ENCODE results near the gene PCDHGB7.
"Not testable (repeated sequence)": the region's sequence is repeated elsewhere in the genome, so short reads cannot be mapped to it uniquely, and the experiment has no call there.

Gene PCDHGB7

DNA sequence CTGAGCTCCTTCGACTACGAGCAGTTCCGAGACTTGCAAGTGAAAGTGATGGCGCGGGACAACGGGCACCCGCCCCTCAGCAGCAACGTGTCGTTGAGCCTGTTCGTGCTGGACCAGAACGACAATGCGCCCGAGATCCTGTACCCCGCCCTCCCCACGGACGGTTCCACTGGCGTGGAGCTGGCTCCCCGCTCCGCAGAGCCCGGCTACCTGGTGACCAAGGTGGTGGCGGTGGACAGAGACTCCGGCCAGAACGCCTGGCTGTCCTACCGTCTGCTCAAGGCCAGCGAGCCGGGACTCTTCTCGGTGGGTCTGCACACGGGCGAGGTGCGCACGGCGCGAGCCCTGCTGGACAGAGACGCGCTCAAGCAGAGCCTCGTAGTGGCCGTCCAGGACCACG is 14.8 kb downstream of the PCDHGB7 start:
- Mint-ChIP-seq H3K27me3 (peaks cover 10% of the 10 kb centered on the region), H3K4me3 (peak overlapping the region; percentile 91), H3K27ac (peak overlapping the region; percentile 24)
- H3K4me1 Mint-ChIP-seq; H3K9me3 Mint-ChIP-seq; ATAC-seq (ENCODE audit: low read depth); DNase-seq (ENCODE audit: low spot score in 2 of 2); H3K36me3 Mint-ChIP-seq: not testable (repeated sequence)

DNA sequence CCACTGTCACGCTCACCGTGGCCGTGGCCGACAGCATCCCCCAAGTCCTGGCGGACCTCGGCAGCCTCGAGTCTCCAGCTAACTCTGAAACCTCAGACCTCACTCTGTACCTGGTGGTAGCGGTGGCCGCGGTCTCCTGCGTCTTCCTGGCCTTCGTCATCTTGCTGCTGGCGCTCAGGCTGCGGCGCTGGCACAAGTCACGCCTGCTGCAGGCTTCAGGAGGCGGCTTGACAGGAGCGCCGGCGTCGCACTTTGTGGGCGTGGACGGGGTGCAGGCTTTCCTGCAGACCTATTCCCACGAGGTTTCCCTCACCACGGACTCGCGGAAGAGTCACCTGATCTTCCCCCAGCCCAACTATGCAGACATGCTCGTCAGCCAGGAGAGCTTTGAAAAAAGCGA is 15.2 kb downstream of the PCDHGB7 start:
- Mint-ChIP-seq H3K27me3 (peaks cover 10% of the 10 kb centered on the region), H3K27ac (peak overlapping the region; percentile 18)
- not testable (repeated sequence) for DNase-seq (ENCODE audit: low spot score in 2 of 2); H3K4me1 Mint-ChIP-seq; H3K9me3 Mint-ChIP-seq; H3K36me3 Mint-ChIP-seq; ATAC-seq (ENCODE audit: low read depth); H3K4me3 Mint-ChIP-seq

DNA sequence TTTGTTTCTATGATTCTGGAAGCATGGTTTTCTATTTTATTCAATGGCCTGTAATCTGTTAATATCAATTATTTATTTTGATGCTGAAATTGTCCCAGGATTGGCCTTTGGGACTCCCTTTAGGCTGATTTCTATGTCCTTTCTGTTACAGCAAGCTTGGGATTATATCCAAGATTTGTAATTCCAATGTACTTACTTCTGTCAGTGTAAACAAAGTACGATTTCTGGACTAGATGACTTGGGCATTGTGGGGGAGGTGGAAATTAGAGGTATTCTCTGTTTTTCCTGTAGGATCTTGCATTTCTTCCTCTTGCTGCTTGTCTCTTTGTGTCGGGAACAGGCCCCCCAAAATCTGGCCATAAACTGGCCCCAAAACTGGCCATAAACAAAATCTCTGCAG is 16.5 kb downstream of the PCDHGB7 start:
- H3K9me3 Mint-ChIP-seq: peaks cover 10% of the 10 kb centered on the region
- H3K36me3 Mint-ChIP-seq: peaks cover 5% of the 10 kb centered on the region
- H3K27ac Mint-ChIP-seq: no peak overlapping the region
- no peak overlapping the region for H3K4me3 Mint-ChIP-seq
- no peak for DNase-seq (ENCODE audit: low spot score in 2 of 2)
- H3K4me1 Mint-ChIP-seq: peaks cover 6% of the 10 kb centered on the region
- H3K27me3 Mint-ChIP-seq: peaks cover 8% of the 10 kb centered on the region
- no peak for ATAC-seq (ENCODE audit: low read depth)

DNA sequence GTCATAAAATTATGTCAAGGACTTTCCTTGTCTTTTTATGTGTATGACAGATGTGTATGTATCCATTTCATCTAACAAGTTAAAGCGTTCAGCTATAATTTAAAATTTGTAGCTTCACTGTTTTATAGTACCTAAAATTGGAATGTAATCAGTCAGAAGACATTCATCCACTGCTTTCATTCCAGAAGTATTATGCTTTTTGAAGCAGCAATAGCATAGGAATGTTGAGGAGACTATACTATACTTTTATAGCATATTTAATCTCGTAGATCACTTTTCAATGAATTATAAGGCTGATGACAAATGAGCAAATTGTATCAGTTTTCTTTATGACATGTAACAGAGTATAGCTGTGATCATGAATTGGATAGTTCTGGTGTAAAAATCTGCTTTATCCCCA is 19.7 kb downstream of the PCDHGB7 start:
- Mint-ChIP-seq H3K4me3 (no peak overlapping the region), H3K9me3 (peaks cover 6% of the 10 kb centered on the region), H3K36me3 (peaks cover 7% of the 10 kb centered on the region), H3K27me3 (no peaks in the 10 kb centered on the region), H3K4me1 (no peaks in the 10 kb centered on the region), H3K27ac (no peak overlapping the region)
- no peak for DNase-seq (ENCODE audit: low spot score in 2 of 2)
- ATAC-seq (ENCODE audit: low read depth): no peak

DNA sequence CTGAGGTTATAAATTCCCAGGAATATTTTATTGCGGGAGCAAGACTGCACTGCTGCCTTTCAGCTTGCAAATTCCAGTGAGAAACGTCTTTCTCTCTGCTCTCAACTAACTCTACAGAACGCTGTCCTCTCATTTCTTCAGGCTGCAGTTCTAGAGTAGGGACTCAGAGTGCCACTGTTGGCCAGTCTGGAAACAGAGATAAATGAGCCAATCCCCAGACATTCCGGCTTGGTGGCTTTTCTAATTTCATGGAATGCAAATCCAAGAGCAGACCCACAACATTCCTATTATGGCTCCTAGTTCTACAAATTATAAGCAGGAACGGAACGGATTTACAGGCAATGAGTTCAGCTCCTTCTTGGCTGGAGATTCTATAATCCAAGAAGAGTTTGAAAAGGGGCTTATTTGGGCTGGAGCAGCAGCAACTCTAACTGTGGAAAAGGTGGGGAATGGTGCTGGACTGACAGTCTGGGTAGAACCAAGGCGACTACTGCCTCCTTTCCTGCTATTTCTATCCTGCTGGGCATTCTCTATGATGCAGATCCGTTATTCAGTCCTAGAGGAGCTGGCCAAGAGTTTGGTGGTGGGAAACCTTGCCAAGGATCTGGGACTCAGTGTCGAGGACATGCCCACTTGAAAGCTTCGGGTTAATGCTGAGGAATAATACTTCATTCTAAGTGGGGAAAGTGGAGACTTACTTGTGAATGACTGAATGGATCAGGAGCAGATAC is 22.1 kb downstream of the PCDHGB7 start:
- Mint-ChIP-seq H3K27me3 (peaks cover under 1% of the 10 kb centered on the region), H3K9me3 (peaks cover 5% of the 10 kb centered on the region), H3K4me1 (no peaks in the 10 kb centered on the region), H3K27ac (no peak overlapping the region), H3K4me3 (no peak overlapping the region), H3K36me3 (peaks cover 2% of the 10 kb centered on the region)
- no peak for DNase-seq (ENCODE audit: low spot score in 2 of 2)
- ATAC-seq (ENCODE audit: low read depth): no peak

DNA sequence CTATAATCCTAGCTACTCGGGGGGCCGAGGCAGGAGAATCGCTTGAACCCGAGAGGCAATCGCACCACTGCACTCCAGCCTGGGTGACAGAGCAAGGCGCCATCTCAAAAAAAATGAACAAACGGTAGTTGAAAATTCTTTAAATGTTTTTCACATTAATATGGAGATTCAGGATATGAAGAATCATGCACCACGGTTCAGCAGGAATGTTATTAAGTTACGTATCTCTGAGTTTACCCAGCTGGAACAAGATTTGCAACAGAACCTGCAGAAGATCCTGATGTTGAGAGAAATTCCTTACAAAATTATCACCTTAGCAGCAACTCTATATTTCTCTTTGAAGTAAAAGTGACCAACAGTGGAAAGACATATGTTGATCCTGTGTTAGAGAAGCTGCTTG is 22.9 kb downstream of the PCDHGB7 start:
- Mint-ChIP-seq H3K27ac (no peak overlapping the region), H3K9me3 (peaks cover 5% of the 10 kb centered on the region), H3K27me3 (peaks cover 2% of the 10 kb centered on the region), H3K4me1 (no peaks in the 10 kb centered on the region), H3K4me3 (no peak overlapping the region), H3K36me3 (peaks cover 2% of the 10 kb centered on the region)
- DNase-seq (ENCODE audit: low spot score in 2 of 2): no peak
- ATAC-seq (ENCODE audit: low read depth): no peak

DNA sequence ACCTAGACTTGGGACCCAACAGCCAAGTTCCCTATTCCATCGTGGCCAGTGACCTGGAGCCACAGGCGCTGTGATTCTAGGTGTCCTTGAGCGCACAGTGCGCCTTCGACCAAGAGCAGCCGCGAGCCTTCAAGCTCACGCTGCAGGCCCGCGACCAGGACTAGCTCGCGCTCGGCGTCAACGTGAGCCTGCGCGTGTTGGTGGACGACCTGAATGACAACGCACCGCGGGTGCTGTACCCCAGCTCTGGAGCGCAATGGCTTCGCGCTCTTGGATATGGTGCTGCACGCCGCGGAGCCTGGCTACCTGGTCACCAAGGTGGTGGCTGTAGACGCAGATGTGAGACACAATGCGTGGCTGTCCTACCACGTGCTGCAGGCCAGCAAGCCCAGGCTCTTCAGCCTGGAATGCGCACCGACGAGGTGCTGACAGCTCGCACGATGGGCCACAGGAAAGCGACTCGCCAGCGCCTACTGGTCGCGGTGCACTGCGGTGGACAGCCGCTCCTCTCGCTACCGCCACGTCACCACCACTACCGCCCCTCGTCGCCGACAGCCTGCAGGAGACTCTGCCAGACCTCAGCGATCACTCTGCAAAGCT is 24.2 kb downstream of the PCDHGB7 start:
- H3K27ac Mint-ChIP-seq: no peak overlapping the region
- no peak overlapping the region for H3K4me3 Mint-ChIP-seq
- no peak for DNase-seq (ENCODE audit: low spot score in 2 of 2)
- peaks cover 2% of the 10 kb centered on the region for H3K36me3 Mint-ChIP-seq
- H3K4me1 Mint-ChIP-seq: no peaks in the 10 kb centered on the region
- ATAC-seq (ENCODE audit: low read depth): no peak
- peaks cover 5% of the 10 kb centered on the region for H3K9me3 Mint-ChIP-seq
- H3K27me3 Mint-ChIP-seq: peaks cover 2% of the 10 kb centered on the region

DNA sequence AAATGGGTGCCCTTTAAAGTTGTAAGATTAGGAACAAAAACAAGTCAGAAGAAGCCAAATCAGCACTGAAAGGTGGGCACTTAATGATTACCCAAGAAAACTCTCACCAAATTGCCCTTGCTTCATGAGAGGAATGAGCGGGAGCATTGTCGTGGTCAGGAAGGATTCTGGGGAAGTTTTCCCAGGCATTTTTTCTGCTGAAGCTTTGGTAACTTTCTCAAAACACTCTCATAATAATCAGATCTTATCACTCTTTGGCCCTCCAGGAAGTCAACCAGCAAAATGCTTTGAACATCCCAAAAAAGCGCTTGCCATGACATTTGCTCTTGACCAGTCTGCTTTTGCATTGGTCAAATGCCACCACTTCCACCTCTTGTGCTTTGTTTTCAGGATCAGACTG is 47.9 kb downstream of the PCDHGB7 start:
- H3K27me3 Mint-ChIP-seq: peaks cover 3% of the 10 kb centered on the region
- no peak for DNase-seq (ENCODE audit: low spot score in 2 of 2)
- H3K9me3 Mint-ChIP-seq: peaks cover 3% of the 10 kb centered on the region
- no peak overlapping the region for H3K4me3 Mint-ChIP-seq
- ATAC-seq (ENCODE audit: low read depth): no peak
- peaks cover 2% of the 10 kb centered on the region for H3K36me3 Mint-ChIP-seq
- no peaks in the 10 kb centered on the region for H3K4me1 Mint-ChIP-seq
- no peak overlapping the region for H3K27ac Mint-ChIP-seq
